AG20443 (cell line): ENCODE data around the gene ARL2BP.
A peak's percentile ranks its signal among the peaks of the same experiment; 100 is the strongest.
"Not testable (repeated sequence)": the region's sequence is repeated elsewhere in the genome, so short reads cannot be mapped to it uniquely, and the experiment has no call there.

Experiments used
- DNase-seq: peaks from one replicate; pipeline ENCODE4 v3.0.0; 2012; ENCODE audit warnings: low spot score, mixed read lengths

Gene ARL2BP

GRCh38 chr16:57263541-57264351, 18.7 kb downstream of the ARL2BP start:
- DNase-seq, result no peak

DNA sequence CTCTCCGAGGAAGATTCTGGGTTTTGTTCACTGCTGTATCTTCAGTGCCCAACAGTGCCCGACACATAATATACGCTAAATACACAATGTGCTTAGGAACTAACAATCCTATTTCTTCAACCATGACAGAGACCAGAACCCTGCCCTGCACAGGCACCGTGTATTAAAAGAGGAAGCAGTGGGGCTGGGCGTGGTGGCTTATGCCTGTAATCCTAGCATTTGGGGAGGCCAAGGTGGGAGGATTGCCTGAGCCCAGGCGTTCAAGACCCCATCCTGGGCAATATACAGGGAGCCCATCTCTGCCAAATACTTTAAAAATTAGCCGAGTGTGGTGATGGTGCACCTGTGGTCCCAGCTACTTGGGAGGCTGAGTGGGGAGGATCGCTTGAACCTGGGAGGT, 19.3 kb downstream of the ARL2BP start:
- no peak for DNase-seq

DNA sequence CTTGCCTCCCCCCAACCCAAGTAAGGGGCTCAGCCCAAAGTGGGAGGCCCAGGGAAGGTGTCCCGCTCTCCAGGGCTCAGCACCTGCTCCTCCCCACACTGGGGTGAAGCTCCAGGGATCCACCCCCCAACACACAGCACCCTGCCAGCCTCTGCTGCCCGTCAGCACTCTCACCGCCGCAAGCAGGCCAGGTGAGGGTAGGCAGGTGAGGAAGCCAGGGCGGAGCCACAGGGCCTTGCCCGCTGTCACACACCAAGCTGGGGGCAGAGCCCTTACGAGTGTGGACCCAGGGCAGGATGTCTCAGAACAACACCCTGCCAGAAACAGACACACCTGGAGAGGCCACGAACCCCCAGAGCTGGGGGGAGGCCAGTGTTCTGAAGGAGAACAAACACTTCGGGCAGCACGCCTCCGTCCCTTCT, 19.9 kb downstream of the ARL2BP start:
- DNase-seq, result no peak

GRCh38 chr16:57265850-57266530, 20.9 kb downstream of the ARL2BP start:
- DNase-seq, result peak; percentile 89

DNA sequence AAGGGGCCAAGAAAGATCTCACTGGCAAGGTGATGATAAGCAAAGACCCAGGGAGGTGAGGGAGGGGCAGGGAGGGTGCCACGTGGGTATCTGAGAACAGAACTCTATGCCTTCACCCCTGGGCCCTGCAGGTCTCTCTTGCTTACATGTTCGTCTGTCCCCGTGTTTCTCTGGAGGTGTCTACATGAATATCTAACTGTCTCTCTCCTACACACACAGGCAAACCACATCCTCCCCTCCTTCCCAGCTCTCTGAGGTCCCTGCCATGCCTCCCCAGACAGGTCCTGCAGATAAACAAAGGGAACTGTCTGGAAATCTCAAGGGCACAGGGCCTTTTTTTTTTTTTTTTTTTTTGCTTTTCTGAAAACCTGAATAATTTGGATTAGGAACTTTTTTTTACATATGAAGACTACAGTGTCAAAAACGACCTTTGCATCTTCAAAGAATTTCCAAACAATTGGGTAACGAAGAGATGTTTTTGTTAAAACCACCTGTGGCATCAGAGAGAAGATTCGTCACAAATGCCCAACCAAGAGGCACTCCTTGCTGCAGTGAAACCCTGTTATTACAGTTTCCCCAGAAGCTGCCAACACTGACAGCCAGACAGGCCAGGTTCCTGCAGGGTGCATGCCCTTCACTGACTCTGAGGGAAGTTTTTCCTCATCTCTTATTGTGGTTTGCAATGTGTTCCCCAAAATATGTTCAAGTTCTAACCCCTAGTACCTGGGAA, 21.6 kb downstream of the ARL2BP start:
- DNase-seq, result no peak

GRCh38 chr16:57267343-57267742, 22.3 kb downstream of the ARL2BP start:
- not testable (repeated sequence) for DNase-seq

GRCh38 chr16:57268804-57269800, 24.0 kb downstream of the ARL2BP start:
- no peak for DNase-seq

DNA sequence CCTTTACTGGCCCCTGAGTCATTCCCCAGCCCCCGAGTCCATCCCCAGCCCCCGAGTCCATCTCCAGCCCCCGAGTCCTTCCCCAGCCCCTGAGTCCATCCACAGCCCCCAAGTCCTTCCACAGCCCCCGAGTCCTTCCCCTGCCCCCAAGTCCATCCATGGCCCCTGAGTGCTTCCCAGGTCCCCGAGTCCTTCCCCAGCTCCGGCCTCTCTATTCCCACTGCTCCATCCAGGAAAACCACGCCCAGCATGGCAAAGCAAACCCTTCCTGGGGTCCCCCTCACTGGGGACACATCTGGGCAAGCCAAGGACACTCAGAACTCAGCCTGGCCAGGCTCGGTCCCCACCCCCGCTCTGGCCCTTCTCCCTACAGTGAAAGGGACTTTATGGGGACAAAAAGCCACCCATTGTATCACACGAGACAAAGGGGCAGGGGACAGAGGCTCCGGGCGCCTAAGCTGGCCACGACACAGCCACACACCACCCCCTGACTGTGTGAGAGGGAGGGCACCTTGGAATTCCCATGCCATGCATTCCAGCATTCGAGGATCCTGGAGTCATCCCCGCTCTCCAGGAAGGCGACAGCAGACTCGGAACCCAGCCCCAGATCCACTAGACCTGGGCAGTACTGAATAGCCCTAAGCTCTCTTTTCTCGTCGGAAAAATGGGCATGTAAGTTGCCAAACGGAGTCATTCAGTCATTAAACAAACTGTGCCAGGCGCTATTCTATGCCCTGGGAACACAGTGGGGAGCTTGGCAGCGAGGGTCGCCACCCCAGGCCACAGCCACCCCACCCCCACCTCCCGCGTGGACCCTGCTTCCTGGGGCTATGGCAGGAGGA, 25.4 kb downstream of the ARL2BP start:
- no peak for DNase-seq

GRCh38 chr16:57271063-57271345, 25.9 kb downstream of the ARL2BP start:
- no peak for DNase-seq

DNA sequence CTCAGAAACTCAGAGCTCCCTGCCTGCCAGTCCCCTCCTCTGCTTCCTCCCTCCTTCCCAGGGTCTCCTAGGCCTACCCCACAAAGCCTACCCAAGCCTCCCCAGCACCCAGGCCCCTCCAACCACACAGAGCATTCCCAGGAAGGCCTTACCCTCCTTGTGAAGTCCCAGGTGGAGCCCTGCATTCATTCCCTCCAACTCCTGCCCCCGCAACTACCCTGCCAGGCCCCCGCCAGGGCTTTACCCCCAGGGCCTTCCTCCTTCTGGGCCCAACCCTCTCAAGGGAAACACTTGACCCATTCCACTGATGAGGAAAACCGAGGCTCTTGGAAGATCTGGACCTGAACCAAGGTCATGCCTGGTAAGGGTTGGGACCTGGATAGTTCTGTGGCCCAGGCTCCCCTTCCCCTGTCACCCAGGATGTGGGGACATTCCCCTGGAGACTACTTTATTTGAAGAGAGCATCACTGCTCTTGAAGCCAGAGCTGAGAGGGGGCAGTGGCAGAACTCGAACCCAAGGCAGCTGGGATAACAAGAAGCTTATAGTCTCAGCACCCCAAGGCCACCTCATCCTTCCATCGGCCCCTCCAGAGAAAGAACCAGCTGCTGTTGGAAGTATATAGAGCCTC, 26.9 kb downstream of the ARL2BP start:
- no peak for DNase-seq

DNA sequence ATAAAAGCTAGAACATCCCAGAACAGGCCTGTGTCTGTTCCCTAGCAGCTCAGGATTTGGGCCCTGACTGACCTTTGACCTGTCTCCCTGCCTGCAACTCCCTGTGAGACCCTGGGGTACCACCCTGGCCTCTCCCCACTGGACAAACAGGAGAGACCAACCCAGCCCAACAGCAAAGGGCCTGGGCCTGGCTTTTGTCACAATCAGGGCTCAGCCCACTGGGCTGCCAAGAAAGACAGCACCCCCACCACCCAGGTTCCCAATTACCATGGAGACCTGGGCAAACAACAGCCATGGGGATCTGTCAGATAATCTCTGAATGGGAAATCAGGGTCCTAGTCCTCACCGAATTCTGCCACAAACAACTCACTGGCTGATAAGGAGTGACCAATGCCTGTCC, 28.3 kb downstream of the ARL2BP start:
- no peak for DNase-seq

GRCh38 chr16:57273826-57274225, 28.8 kb downstream of the ARL2BP start:
- DNase-seq, result no peak

DNA sequence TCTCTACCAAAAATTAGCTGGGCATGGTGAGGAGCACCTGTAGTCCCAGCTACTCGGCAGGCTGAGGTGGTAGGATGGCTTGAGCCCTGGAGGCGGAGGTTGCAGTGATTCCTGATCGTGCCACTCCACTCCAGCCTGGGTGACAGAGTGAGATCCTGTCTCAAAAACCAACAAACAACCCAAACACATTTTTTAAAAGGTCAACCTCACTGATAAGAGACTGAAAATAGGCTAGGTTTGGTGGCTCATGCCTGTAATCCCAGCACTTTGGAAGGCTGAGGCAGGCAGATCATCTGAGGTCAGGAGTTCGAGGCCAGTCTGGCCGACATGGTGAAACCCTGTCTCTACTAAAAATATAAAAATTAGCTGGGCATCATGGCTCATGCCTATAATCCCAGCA, 30.9 kb downstream of the ARL2BP start:
- DNase-seq, result not testable (repeated sequence)

GRCh38 chr16:57276596-57276995, 31.5 kb downstream of the ARL2BP start:
- no peak for DNase-seq

DNA sequence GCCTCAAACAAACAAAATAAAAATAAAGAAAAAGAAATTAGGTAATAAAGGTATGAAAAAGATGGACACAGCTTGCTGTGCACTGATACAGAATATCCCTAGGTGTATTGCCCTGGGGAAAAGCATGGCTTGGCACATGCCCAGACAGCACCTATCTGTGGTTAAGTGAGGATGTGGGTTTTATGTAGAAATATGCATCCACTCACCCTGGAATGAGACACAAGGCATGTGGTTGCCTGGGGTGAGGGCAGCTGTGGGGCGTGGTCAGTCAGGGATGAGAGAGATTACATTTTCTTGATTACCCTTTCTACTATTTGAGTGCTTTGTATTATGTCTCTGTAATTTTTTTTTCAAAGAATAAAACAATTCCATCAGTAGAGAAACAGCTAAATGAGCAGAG, 32.5 kb downstream of the ARL2BP start:
- DNase-seq, result peak; percentile 82

DNA sequence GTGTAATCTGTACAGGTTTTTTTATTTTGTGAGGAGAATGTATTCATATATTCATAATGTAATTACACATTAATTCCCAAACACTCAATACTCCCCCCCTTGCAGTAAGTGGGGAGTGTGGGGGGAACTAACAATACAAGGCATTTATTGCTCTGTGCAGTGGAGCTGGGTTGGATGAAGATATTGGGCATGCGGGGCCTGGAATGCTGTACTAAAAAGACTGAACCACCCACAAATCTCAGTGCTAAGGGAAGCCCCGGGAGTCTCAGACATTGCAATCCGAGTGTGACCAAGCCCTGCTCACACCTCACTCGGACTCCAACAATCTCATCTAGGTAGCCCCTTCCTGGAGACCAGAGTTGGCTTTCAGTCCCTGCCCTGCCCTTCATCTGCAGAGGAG, 33.4 kb downstream of the ARL2BP start:
- no peak for DNase-seq

GRCh38 chr16:57279780-57280638, 35.0 kb downstream of the ARL2BP start:
- DNase-seq, result no peak

DNA sequence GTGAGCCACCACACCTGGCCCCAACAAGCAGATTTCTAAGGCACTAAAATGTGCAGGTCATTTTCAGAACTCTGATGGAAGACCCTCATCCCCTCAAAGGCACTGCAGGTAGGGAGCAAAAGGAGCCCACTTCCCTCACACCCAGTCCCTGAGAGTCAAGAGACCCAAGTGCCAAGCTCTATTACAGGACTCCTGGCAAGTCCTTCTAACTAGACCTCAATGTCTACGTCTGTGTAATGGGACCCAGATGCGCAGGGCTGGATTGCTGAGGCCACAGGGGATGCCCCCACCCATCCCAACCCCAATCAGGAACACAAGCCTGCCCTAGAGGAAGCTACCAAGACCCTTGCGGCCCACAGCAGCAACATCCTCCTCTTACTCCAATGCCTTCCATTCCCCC, 36.7 kb downstream of the ARL2BP start:
- DNase-seq, result no peak

- no peak for DNase-seq
Observed at GRCh38 chr16:57282510-57283213, 37.6 kb downstream of the ARL2BP start.
